Keratinocyte (primary cell): ENCODE measurements around the gene CPA3. TPM values are rescaled to one million over a fixed set of nuclear protein-coding genes. Genes with fewer than 3 reads are reported as not detected.

ENCODE experiments used
- DNase-seq: peaks from one replicate; pipeline ENCODE4 v3.0.0-alpha.2; 2011; ENCODE audit warnings: low read depth, missing footprints, low spot score
- FAIRE-seq: peaks from 2 replicates; lab custom pipeline; 2011; peaks lifted over from hg19 to GRCh38; lab: Jason Lieb, UNC
- H2AFZ ChIP-seq: 2 replicates; pipeline ENCODE4 v1.6.0; 2012; ENCODE audit warnings: low read length, control low read depth, inconsistent platforms; ENCODE audit not compliant: control insufficient read depth
- H3K27ac ChIP-seq: 2 replicates; pipeline ENCODE4 v1.5.1; 2011; ENCODE audit warnings: low read length; ENCODE audit not compliant: control insufficient read depth, insufficient read depth
- H3K27me3 ChIP-seq: 3 replicates; pipeline ENCODE4 v1.6.0; 2011; ENCODE audit warnings: low read length; ENCODE audit not compliant: control insufficient read depth, insufficient read depth; ENCODE audit errors: extremely low read depth
- H3K36me3 ChIP-seq, 2 experiments: 2 replicates in 1 of 2; 3 replicates in 1 of 2; pipeline ENCODE4 v1.5.1; 2011; ENCODE audit warnings: low read length in 2 of 2, mild to moderate bottlenecking in 1 of 2; ENCODE audit not compliant: control insufficient read depth in 2 of 2, insufficient read depth in 2 of 2; ENCODE audit errors: extremely low read depth in 1 of 2
- H3K4me1 ChIP-seq: 3 replicates; pipeline ENCODE4 v1.5.1; 2011; ENCODE audit warnings: low read length; ENCODE audit not compliant: control insufficient read depth, insufficient read depth; ENCODE audit errors: extremely low read depth
- H3K4me2 ChIP-seq: 3 replicates; pipeline ENCODE4 v1.6.0; 2011; ENCODE audit warnings: low read depth, low read length; ENCODE audit not compliant: control insufficient read depth, insufficient read depth; ENCODE audit errors: extremely low read depth
- H3K4me3 ChIP-seq, 3 experiments: fragments of 200-600 bp in 1 of 3; sonication (generic) in 1 of 3; 2 replicates in 2 of 3; 3 replicates in 1 of 3; pipeline ENCODE4 v1.5.1; 2011 to 2016; ENCODE audit warnings: low read length in 3 of 3, mild to moderate bottlenecking in 3 of 3, control low read depth in 2 of 3, inconsistent platforms in 1 of 3, low read depth in 1 of 3, mixed read lengths in 1 of 3, mixed run types in 1 of 3, moderate library complexity in 1 of 3; ENCODE audit not compliant: control insufficient read depth in 2 of 3, insufficient read depth in 2 of 3; ENCODE audit errors: extremely low read depth in 1 of 3
- H3K79me2 ChIP-seq: 2 replicates; pipeline ENCODE4 v1.6.0; 2012; ENCODE audit warnings: low read length; ENCODE audit not compliant: control insufficient read depth, insufficient read depth
- H3K9ac ChIP-seq: 3 replicates; pipeline ENCODE4 v1.6.0; 2011; ENCODE audit warnings: low read length; ENCODE audit not compliant: control insufficient read depth, insufficient read depth; ENCODE audit errors: extremely low read depth
- H3K9me1 ChIP-seq: 3 replicates; pipeline ENCODE4 v1.6.0; 2011; ENCODE audit warnings: low read length; ENCODE audit not compliant: control insufficient read depth, insufficient read depth; ENCODE audit errors: extremely low read depth
- H3K9me3 ChIP-seq: 2 replicates; pipeline ENCODE4 v1.5.1; 2012; ENCODE audit warnings: low read depth, low read length; ENCODE audit not compliant: control insufficient read depth
- H4K20me1 ChIP-seq: 3 replicates; pipeline ENCODE4 v1.6.0; 2011; ENCODE audit warnings: low read length; ENCODE audit not compliant: control insufficient read depth, insufficient read depth; ENCODE audit errors: extremely low read depth
- CTCF ChIP-seq, 3 experiments: IDR thresholded peaks in 1 of 3; conservative IDR thresholded peaks in 1 of 3; optimal IDR thresholded peaks in 1 of 3; 2 replicates in 2 of 3; 3 replicates in 1 of 3; pipeline versions ENCODE3 to v1.5.1; 2011; ENCODE audit warnings: low read length in 3 of 3, mild to moderate bottlenecking in 3 of 3, moderate library complexity in 2 of 3, control low read depth in 1 of 3, inconsistent platforms in 1 of 3; ENCODE audit not compliant: insufficient read depth in 2 of 3; ENCODE audit errors: extremely low read depth in 1 of 3
- EZH2 ChIP-seq: IDR thresholded peaks from one replicate; pipeline ENCODE4 v1.6.1; 2012; ENCODE audit warnings: inconsistent platforms, mild to moderate bottlenecking, low read length, moderate library complexity
- dilution Hi-C: fragments of 300-500 bp; cut with MboI; formaldehyde crosslinking; loops from one replicate; pipeline ENCODE4 v1.7.0; 2020; ENCODE audit warnings: low sequenced_read_pairs; ENCODE audit not compliant: extremely low pct_ligation_motif_present
- polyA plus RNA-seq, 5 experiments: library from polyadenylated mRNA; depleted of rRNA in 3 of 5; stranded (reverse) in 3 of 5; stranded (forward) in 1 of 5; unstranded in 1 of 5; fragments of >200 nt; gene quantifications; 1 replicate in 1 of 5; 2 replicates in 3 of 5; 3 replicates in 1 of 5; pipeline versions ENCODE4 v1.2.1 to v1.2.3, GENCODE V29; 2011 to 2012; ENCODE audit warnings: missing spikeins in 2 of 5, low read depth in 1 of 5, low replicate concordance in 1 of 5

CPA3 gene
- polyA plus RNA-seq, 1 donor (not counting 4 experiments of a cell fraction or from before 2014, with no cell fraction given) = not detected

GRCh38 chr3:148820361-148821245 is 44.5 kb upstream of the CPA3 start:
- DNase-seq = no peak
- FAIRE-seq = no peak

GRCh38 chr3:148823026-148823425 is 42.1 kb upstream of the CPA3 start:
- Histone ChIP-seq H2AFZ (no peak overlapping the region), H3K9ac (no peak overlapping the region), H4K20me1 (no peaks in the 10 kb centered on the region), H3K9me1 (no peaks in the 10 kb centered on the region), H3K4me1 (no peaks in the 10 kb centered on the region), H3K4me3 (no peak overlapping the region), H3K27me3 (no peaks in the 10 kb centered on the region), H3K4me2 (no peak overlapping the region), H3K79me2 (no peaks in the 10 kb centered on the region), H3K27ac (no peak overlapping the region), H3K9me3 (no peaks in the 10 kb centered on the region), H3K36me3 (no peaks in the 10 kb centered on the region)
- dilution Hi-C loops = no loop called here
- FAIRE-seq = no peak
- no peak for DNase-seq
- TF ChIP-seq EZH2 (no peak), CTCF (optimal IDR thresholded peaks at IDR 0.05 in 1 of 3, IDR thresholded peaks at IDR 0.05 in 1 of 3, conservative IDR thresholded peaks at IDR 0.05 in 1 of 3; ENCODE audit: extremely low read depth in 1 of 3, insufficient read depth in 2 of 3, low read length in 3 of 3) (no peak)

More at GRCh38 chr3:148820361-148821245, 44.5 kb upstream of the CPA3 start:
- Histone ChIP-seq H3K4me1 (no peaks in the 10 kb centered on the region), H3K4me2 (no peak overlapping the region), H3K36me3 (no peaks in the 10 kb centered on the region), H3K9me1 (no peaks in the 10 kb centered on the region), H3K9me3 (no peaks in the 10 kb centered on the region), H3K27me3 (no peaks in the 10 kb centered on the region), H3K79me2 (no peaks in the 10 kb centered on the region), H2AFZ (no peak overlapping the region), H3K27ac (no peak overlapping the region), H3K9ac (no peak overlapping the region), H3K4me3 (no peak overlapping the region), H4K20me1 (no peaks in the 10 kb centered on the region)
- no peak for TF ChIP-seq CTCF (optimal IDR thresholded peaks at IDR 0.05 in 1 of 3, IDR thresholded peaks at IDR 0.05 in 1 of 3, conservative IDR thresholded peaks at IDR 0.05 in 1 of 3; ENCODE audit: extremely low read depth in 1 of 3, insufficient read depth in 2 of 3, low read length in 3 of 3)
- no peak for TF ChIP-seq EZH2
- dilution Hi-C loops = no loop called here
